IMR-90 (cell line): ENCODE data around the gene ATP2B2. TPM values are rescaled to one million over a fixed set of nuclear protein-coding genes. Genes with fewer than 3 reads are reported as not detected.

ENCODE experiments used
- ATAC-seq: fragments of 200-7000 bp; cut with Tn5 transposase; 2 replicates; pipeline ENCODE4 v1.9.1; 2020; ENCODE audit warnings: low read depth, mild to moderate bottlenecking, moderate library complexity
- BruUV-seq: library from RNA; stranded (reverse); fragments of 400-500 nt; replicated peaks from 2 replicates; lab custom pipeline; 2021; lab: Mats Ljungman, UMichigan
- CTCF ChIA-PET: fragments of 300-600 bp; formaldehyde crosslinking; extraction: SDS; loops from one replicate; lab custom pipeline; 2021; ENCODE audit warnings: antibody characterized with exemption; lab: Yijun Ruan, JAX
- POLR2A ChIA-PET: fragments of 300-600 bp; sonication (Branson Sonifier 250); formaldehyde crosslinking; loops from one replicate; lab custom pipeline; 2022; ENCODE audit warnings: antibody characterized with exemption; ENCODE audit not compliant: unreplicated experiment; lab: Charles Lee
- DNase-seq: peaks from one replicate; pipeline ENCODE4 v3.0.0; 2013
- H2AFZ ChIP-seq: replicated peaks from 2 replicates; pipeline ENCODE3; 2013; ENCODE audit warnings: low read length, mild to moderate bottlenecking; ENCODE audit not compliant: poor library complexity
- H2AK5ac ChIP-seq: 2 replicates; pipeline ENCODE4 v1.6.1; 2013; ENCODE audit warnings: low read depth, low read length, inconsistent platforms
- H2AK9ac ChIP-seq: replicated peaks from 2 replicates; pipeline ENCODE3; 2013; ENCODE audit warnings: mild to moderate bottlenecking, low read depth, low read length, moderate library complexity; ENCODE audit not compliant: poor library complexity
- H2BK120ac ChIP-seq: 2 replicates; pipeline ENCODE4 v1.6.1; 2013; ENCODE audit warnings: low read depth, low read length, inconsistent platforms
- H2BK15ac ChIP-seq: 3 replicates; pipeline ENCODE4 v1.6.1; 2013; ENCODE audit warnings: low read depth, low read length, inconsistent platforms
- H2BK20ac ChIP-seq: 2 replicates; pipeline ENCODE4 v1.6.1; 2013; ENCODE audit warnings: low read depth, mild to moderate bottlenecking, inconsistent platforms, low read length, moderate library complexity
- H2BK5ac ChIP-seq: 2 replicates; pipeline ENCODE4 v1.6.1; 2013; ENCODE audit warnings: mild to moderate bottlenecking, low read depth, low read length, inconsistent platforms; ENCODE audit not compliant: poor library complexity, severe bottlenecking
- H3K14ac ChIP-seq: replicated peaks from 2 replicates; pipeline ENCODE4 v1.6.1; 2013; ENCODE audit warnings: low read depth, low read length, inconsistent platforms
- H3K18ac ChIP-seq: 2 replicates; pipeline ENCODE4 v1.6.1; 2013; ENCODE audit warnings: low read depth, low read length, control low read depth
- H3K23ac ChIP-seq: 2 replicates; pipeline ENCODE4 v1.6.1; 2013; ENCODE audit warnings: low read depth, low read length, inconsistent platforms
- H3K27ac ChIP-seq: 2 replicates; pipeline ENCODE4 v1.5.1; 2013; ENCODE audit warnings: mild to moderate bottlenecking, control low read depth, low read length; ENCODE audit not compliant: insufficient read depth
- H3K27me3 ChIP-seq: 2 replicates; pipeline ENCODE4 v1.6.1; 2013; ENCODE audit warnings: low read length; ENCODE audit not compliant: control insufficient read depth, insufficient read depth
- H3K36me3 ChIP-seq: 2 replicates; pipeline ENCODE4 v1.6.1; 2013; ENCODE audit warnings: low read length, mixed read lengths; ENCODE audit not compliant: control insufficient read depth, insufficient read depth
- H3K4ac ChIP-seq: 2 replicates; pipeline ENCODE4 v1.6.1; 2013; ENCODE audit warnings: low read depth, low read length, inconsistent platforms
- H3K4me1 ChIP-seq: 2 replicates; pipeline ENCODE4 v1.6.1; 2013; ENCODE audit warnings: low read length, mixed read lengths; ENCODE audit not compliant: control insufficient read depth, insufficient read depth
- H3K4me2 ChIP-seq: 2 replicates; pipeline ENCODE4 v1.6.1; 2013; ENCODE audit warnings: low read depth, mild to moderate bottlenecking, control low read depth, low read length, moderate library complexity
- H3K4me3 ChIP-seq: 2 replicates; pipeline ENCODE4 v1.5.1; 2013; ENCODE audit warnings: low read depth, mild to moderate bottlenecking, control low read depth, low read length, moderate library complexity; ENCODE audit not compliant: insufficient read depth
- H3K56ac ChIP-seq: 2 replicates; pipeline ENCODE4 v1.6.1; 2013; ENCODE audit warnings: low read length, inconsistent platforms; ENCODE audit not compliant: insufficient read depth; ENCODE audit errors: extremely low read depth
- H3K79me1 ChIP-seq, 2 experiments: 2 replicates each; pipeline ENCODE4 v1.6.1; 2013; ENCODE audit warnings: low read length in 2 of 2, inconsistent platforms in 1 of 2, low read depth in 1 of 2
- H3K9ac ChIP-seq: 2 replicates; pipeline ENCODE4 v1.6.1; 2013; ENCODE audit warnings: low read depth, low read length, control low read depth
- H3K9me1 ChIP-seq: 2 replicates; pipeline ENCODE4 v1.6.1; 2013; ENCODE audit warnings: low read length, inconsistent platforms; ENCODE audit not compliant: insufficient read depth
- H3K9me3 ChIP-seq: 2 replicates; pipeline ENCODE4 v1.6.1; 2013; ENCODE audit warnings: low read length; ENCODE audit not compliant: control insufficient read depth, insufficient read depth
- H4K20me1 ChIP-seq: 2 replicates; pipeline ENCODE4 v1.6.1; 2013; ENCODE audit warnings: low read length, inconsistent platforms; ENCODE audit not compliant: insufficient read depth
- H4K5ac ChIP-seq: 2 replicates; pipeline ENCODE4 v1.6.1; 2013; ENCODE audit warnings: mild to moderate bottlenecking, low read depth, low read length, control low read depth
- H4K8ac ChIP-seq, 2 experiments: 2 replicates each; pipeline ENCODE4 v1.6.1; 2013; ENCODE audit warnings: low read depth in 2 of 2, low read length in 2 of 2, control low read depth in 1 of 2, inconsistent platforms in 1 of 2
- H4K91ac ChIP-seq: 2 replicates; pipeline ENCODE4 v1.6.1; 2013; ENCODE audit warnings: low read depth, low read length, inconsistent platforms; ENCODE audit not compliant: insufficient read depth
- BHLHE40 ChIP-seq: fragments of 150-350 bp; IDR thresholded peaks from 2 replicates; pipeline ENCODE4 v1.6.1; 2016; ENCODE audit warnings: mild to moderate bottlenecking, low read depth, low read length
- CEBPB ChIP-seq: IDR thresholded peaks from 2 replicates; pipeline ENCODE4 v1.6.1; 2012; ENCODE audit warnings: low read depth, low read length, improper control_type of control experiment
- CHD1 ChIP-seq: IDR thresholded peaks from 2 replicates; pipeline ENCODE4 v1.6.1; 2012; ENCODE audit warnings: low read depth, low read length, improper control_type of control experiment
- CTCF ChIP-seq: conservative IDR thresholded peaks from 2 replicates; pipeline ENCODE4 v1.5.1; 2012; ENCODE audit warnings: mild to moderate bottlenecking, low read depth, low read length, improper control_type of control experiment
- ELK1 ChIP-seq: fragments of 150-350 bp; IDR thresholded peaks from 2 replicates; pipeline ENCODE4 v1.6.1; 2016; ENCODE audit warnings: low read depth, mild to moderate bottlenecking, low read length, moderate library complexity, borderline replicate concordance
- FOS ChIP-seq: fragments of 150-350 bp; IDR thresholded peaks from 2 replicates; pipeline ENCODE4 v1.6.1; 2016; ENCODE audit warnings: low read depth, low read length
- MAFK ChIP-seq: IDR thresholded peaks from 2 replicates; pipeline ENCODE4 v1.6.1; 2012; ENCODE audit warnings: low read depth, low read length, improper control_type of control experiment
- MAZ ChIP-seq: IDR thresholded peaks from 2 replicates; pipeline ENCODE4 v1.6.1; 2012; ENCODE audit warnings: low read depth, mild to moderate bottlenecking, low read length, improper control_type of control experiment, moderate library complexity, borderline replicate concordance
- MXI1 ChIP-seq: IDR thresholded peaks from 2 replicates; pipeline ENCODE4 v1.6.1; 2012; ENCODE audit warnings: low read depth, mild to moderate bottlenecking, low read length, moderate library complexity, borderline replicate concordance
- NFE2L2 ChIP-seq: fragments of 150-350 bp; IDR thresholded peaks from 2 replicates; pipeline ENCODE4 v1.6.1; 2016; ENCODE audit warnings: low read depth, mild to moderate bottlenecking, low read length
- POLR2A ChIP-seq: IDR thresholded peaks from 2 replicates; pipeline ENCODE4 v1.6.1; 2012; ENCODE audit warnings: mild to moderate bottlenecking, low read depth, low read length
- RAD21 ChIP-seq: IDR thresholded peaks from 2 replicates; pipeline ENCODE4 v1.6.1; 2012; ENCODE audit warnings: low read length, improper control_type of control experiment
- RCOR1 ChIP-seq: IDR thresholded peaks from 2 replicates; pipeline ENCODE4 v1.6.1; 2012; ENCODE audit warnings: mild to moderate bottlenecking, low read length, improper control_type of control experiment; ENCODE audit not compliant: insufficient replicate concordance
- RFX5 ChIP-seq: IDR thresholded peaks from 2 replicates; pipeline ENCODE4 v1.8.0; 2012; ENCODE audit warnings: low read depth, mild to moderate bottlenecking, low read length, moderate library complexity
- SMC3 ChIP-seq: fragments of 150-350 bp; IDR thresholded peaks from 2 replicates; pipeline ENCODE4 v1.6.1; 2016; ENCODE audit warnings: low read depth, mild to moderate bottlenecking, antibody characterized with exemption, low read length, moderate library complexity
- USF2 ChIP-seq: fragments of 150-350 bp; IDR thresholded peaks from 2 replicates; pipeline ENCODE4 v1.6.1; 2017; ENCODE audit warnings: mild to moderate bottlenecking, antibody characterized with exemption, low read length, low read depth
- WGBS, 2 experiments: methylation state at CpG; one replicate each; pipeline versions ENCODE4 v1.1.5 to v1.1.7; 2013; ENCODE audit warnings: missing lambda C conversion rate in 2 of 2; ENCODE audit not compliant: insufficient read length in 1 of 2; ENCODE audit errors: extremely low coverage in 2 of 2; 5-methylcytosine and 5-hydroxymethylcytosine counted together
- dilution Hi-C: fragments of 300-500 bp; cut with HindIII; formaldehyde crosslinking; loops from one replicate; pipeline ENCODE4 v1.14.3; 2018; ENCODE audit warnings: low sequenced_read_pairs; ENCODE audit not compliant: unreplicated experiment
- in situ Hi-C: fragments of 300-500 bp; cut with MboI; formaldehyde crosslinking; loops from 3 replicates; pipeline ENCODE4 v1.14.3; 2019; ENCODE audit warnings: low sequenced_read_pairs, inconsistent platforms, mixed read lengths
- intact Hi-C: fragments of 100-400 bp; cut with micrococcal nuclease; formaldehyde crosslinking; loops from 2 replicates; pipeline ENCODE4 v1.10.0; 2022
- polyA plus RNA-seq, 3 experiments: library from polyadenylated mRNA; depleted of rRNA; stranded (reverse); fragments of >200 nt; gene quantifications; 2 replicates each; pipeline ENCODE4 v1.2.3, GENCODE V29; 2012; ENCODE audit warnings: low replicate concordance in 1 of 3
- total RNA-seq: library from RNA; depleted of rRNA; stranded (reverse); fragments of >200 nt; gene quantifications from 2 replicates; pipeline ENCODE4 v1.2.3, GENCODE V29; 2012

Gene ATP2B2
- total and polyA plus RNA-seq, 2 of the 4 experiments (the other 2 are of a cell fraction): under 0.01 to 0.02 TPM

DNA sequence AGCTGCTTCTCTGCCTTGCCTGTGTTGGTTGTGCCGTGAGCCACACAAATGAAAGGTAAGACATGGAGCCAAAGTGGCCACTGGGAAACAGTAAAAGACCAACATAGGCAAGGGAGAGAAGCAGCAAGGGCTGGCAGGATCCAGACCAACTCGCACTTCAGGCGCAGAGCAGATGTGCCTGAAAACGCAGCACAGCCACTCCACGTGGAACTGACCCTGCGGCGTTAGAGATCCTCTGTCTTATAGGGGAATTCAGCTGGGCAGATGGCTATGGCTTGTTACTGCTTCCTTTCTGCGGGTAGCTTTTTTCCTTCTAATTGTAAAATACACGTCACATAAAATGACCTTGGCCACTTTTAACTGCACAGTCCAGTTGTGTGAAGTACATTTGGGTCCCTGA, 202.3 kb downstream of the ATP2B2 start:
- dilution Hi-C loops: no loop called here
- WGBS, 2 experiments: 100% methylated on average over 7 of the region's 9 CpGs; no CpG with 5 or more reads in 1 of the 2 experiments
- Histone ChIP-seq H3K9me3 (no peaks in the 10 kb centered on the region), H3K9ac (no peak overlapping the region), H2BK20ac (no peak overlapping the region), H4K8ac (no peak overlapping the region), H3K4ac (no peak overlapping the region), H4K20me1 (peaks cover 32% of the 10 kb centered on the region), H2BK15ac (no peak overlapping the region), H3K79me1 (peaks cover 17 to 42% of the 10 kb centered on the region in 2 experiments), H3K27me3 (no peaks in the 10 kb centered on the region), H3K56ac (no peak overlapping the region), H3K14ac (no peak overlapping the region), H3K9me1 (peaks cover 8% of the 10 kb centered on the region; the same call in 1 of the 2 replicates), H3K4me2 (no peak overlapping the region), H2BK120ac (no peak overlapping the region), H2AK9ac (no peak overlapping the region), H4K5ac (no peak overlapping the region), H3K36me3 (peaks cover 78% of the 10 kb centered on the region), H3K27ac (no peak overlapping the region), H3K4me3 (no peak overlapping the region), H4K91ac (no peak overlapping the region), H3K18ac (no peak overlapping the region), H3K4me1 (no peaks in the 10 kb centered on the region), H2AFZ (no peak overlapping the region), H2BK5ac (no peak overlapping the region), H3K23ac (no peak overlapping the region), H2AK5ac (no peak overlapping the region)
- no TSS peak for BruUV-seq
- intact Hi-C loops: no loop called here
- ATAC-seq (no peak), DNase-seq (no peak)
- TF ChIP-seq NFE2L2 (no peak), MAZ (no peak), ELK1 (no peak), POLR2A (no peak), MAFK (no peak), RFX5 (no peak), CEBPB (no peak), SMC3 (no peak), USF2 (no peak), FOS (no peak), CTCF (no peak), RCOR1 (no peak), RAD21 (no peak), CHD1 (no peak), MXI1 (no peak), BHLHE40 (no peak)
- in situ Hi-C loops: no loop called here
- ChIA-PET CTCF (no interaction called here), POLR2A (no interaction called here)
